ENCODE data around the gene ACBD6.
A peak's percentile ranks its signal among the peaks of the same experiment; 100 is the strongest.
"Not testable (repeated sequence)": the region's sequence is repeated elsewhere in the genome, so short reads cannot be mapped to it uniquely, and the experiment has no call there.

ACBD6 gene

DNA sequence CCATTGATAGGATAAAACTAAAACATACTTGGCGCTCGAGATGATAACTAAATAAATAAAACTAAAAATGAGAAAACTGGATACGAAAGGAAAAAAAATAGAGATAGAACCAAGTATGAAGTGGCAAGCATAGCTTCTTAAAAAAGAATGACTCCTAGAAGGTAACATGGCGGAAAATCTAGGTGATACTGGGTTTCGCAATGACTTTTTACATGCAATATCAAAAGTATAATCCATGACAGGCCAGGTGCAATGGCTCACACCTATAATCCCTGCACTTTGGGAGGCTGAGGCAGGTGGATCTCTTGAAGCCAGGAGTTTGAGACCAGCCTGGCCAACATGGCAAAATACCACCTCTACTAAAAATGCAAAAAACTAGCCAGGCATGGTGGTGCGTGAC is 70.7 kb downstream of the ACBD6 start:
- TF ChIP-seq TAF1 (IDR thresholded peaks at IDR 0.05; ENCODE audit: borderline replicate concordance, low read depth, low read length), result no peak
- no peak for TF ChIP-seq POLR2AphosphoS5 (IDR thresholded peaks at IDR 0.05; ENCODE audit: low read depth, low read length)
- no peak for TF ChIP-seq POLR2A (IDR thresholded peaks at IDR 0.05; ENCODE audit: low read depth, low read length)
- no peak for DNase-seq (ENCODE audit: insufficient read length)
- FAIRE-seq, result no peak

GRCh38 chr1:180428782-180429695 is 73.3 kb downstream of the ACBD6 start:
- no peak for TF ChIP-seq TAF1 (IDR thresholded peaks at IDR 0.05; ENCODE audit: borderline replicate concordance, low read depth, low read length)
- no peak for TF ChIP-seq POLR2AphosphoS5 (IDR thresholded peaks at IDR 0.05; ENCODE audit: low read depth, low read length)
- TF ChIP-seq POLR2A (IDR thresholded peaks at IDR 0.05; ENCODE audit: low read depth, low read length), result no peak
- DNase-seq (ENCODE audit: insufficient read length), result no peak
- FAIRE-seq, result peak; percentile 48

DNA sequence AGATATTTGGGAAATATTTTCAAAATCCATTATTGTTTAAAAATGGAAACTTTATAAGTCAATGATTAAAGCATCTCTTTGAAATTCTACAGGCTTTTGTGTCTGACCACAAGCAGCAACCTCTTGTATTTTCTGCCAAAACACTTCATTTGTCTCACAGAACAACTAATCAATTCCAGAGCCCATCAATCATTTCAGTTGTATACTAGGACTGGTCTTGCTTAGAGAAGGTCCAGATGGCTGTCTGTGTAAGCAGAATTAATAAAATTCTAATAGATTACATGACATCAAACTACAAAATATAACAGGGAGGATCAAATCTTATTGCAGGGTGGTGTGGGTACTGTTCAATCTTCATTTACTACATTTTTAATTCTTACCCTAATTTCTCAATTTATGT is 76.4 kb downstream of the ACBD6 start:
- DNase-seq (ENCODE audit: insufficient read length), result no peak
- FAIRE-seq, result no peak

DNA sequence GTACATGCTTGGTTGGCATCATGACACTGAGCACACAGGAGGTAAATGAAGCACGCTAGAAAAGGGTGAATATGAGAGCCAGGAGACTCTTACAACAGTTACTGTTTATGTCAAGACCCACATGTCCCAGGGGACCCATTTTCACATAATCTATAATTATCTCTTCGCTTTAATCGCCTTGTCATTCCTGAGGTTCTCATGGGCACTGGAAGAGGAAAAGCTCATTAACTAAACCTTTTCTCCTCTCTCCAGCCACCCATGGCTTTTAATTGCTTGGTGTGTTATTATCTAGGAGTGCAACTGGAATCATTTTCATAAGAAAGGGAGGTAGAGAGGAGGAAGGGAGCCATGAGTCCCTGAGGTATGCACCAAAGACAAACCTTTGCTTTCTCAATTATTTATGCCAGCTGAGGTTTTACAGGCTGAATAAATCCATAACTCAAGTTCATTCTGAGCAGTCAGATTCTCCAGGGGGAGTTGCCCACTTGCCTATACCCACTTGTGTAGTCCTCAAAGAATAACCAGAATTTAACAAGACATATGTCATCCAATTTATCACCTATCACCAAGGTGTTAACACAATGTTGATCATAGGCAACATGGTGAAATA is 77.4 kb downstream of the ACBD6 start:
- TF ChIP-seq TAF1 (IDR thresholded peaks at IDR 0.05; ENCODE audit: borderline replicate concordance, low read depth, low read length) (no peak), POLR2A (IDR thresholded peaks at IDR 0.05; ENCODE audit: low read depth, low read length) (no peak), POLR2AphosphoS5 (IDR thresholded peaks at IDR 0.05; ENCODE audit: low read depth, low read length) (no peak)
- no peak for DNase-seq (ENCODE audit: insufficient read length)
- FAIRE-seq, result peak; percentile 24

More for the DNA sequence above, 76.4 kb downstream of the ACBD6 start:
- no peak for TF ChIP-seq POLR2A (IDR thresholded peaks at IDR 0.05; ENCODE audit: low read depth, low read length)
- no peak for TF ChIP-seq POLR2AphosphoS5 (IDR thresholded peaks at IDR 0.05; ENCODE audit: low read depth, low read length)
- TF ChIP-seq TAF1 (IDR thresholded peaks at IDR 0.05; ENCODE audit: borderline replicate concordance, low read depth, low read length), result no peak

GRCh38 chr1:180421614-180422013 is 80.8 kb downstream of the ACBD6 start:
- no peak for FAIRE-seq
- TF ChIP-seq POLR2AphosphoS5 (IDR thresholded peaks at IDR 0.05; ENCODE audit: low read depth, low read length) (no peak), POLR2A (IDR thresholded peaks at IDR 0.05; ENCODE audit: low read depth, low read length) (no peak), TAF1 (IDR thresholded peaks at IDR 0.05; ENCODE audit: borderline replicate concordance, low read depth, low read length) (no peak)

GRCh38 chr1:180421145-180421544 is 81.2 kb downstream of the ACBD6 start:
- FAIRE-seq, result not testable (repeated sequence)

More at GRCh38 chr1:180421614-180422013, 80.8 kb downstream of the ACBD6 start:
- DNase-seq (ENCODE audit: insufficient read length), result no peak

GRCh38 chr1:180415985-180416633 is 86.3 kb downstream of the ACBD6 start:
- no peak for DNase-seq (ENCODE audit: insufficient read length)
- TF ChIP-seq POLR2AphosphoS5 (IDR thresholded peaks at IDR 0.05; ENCODE audit: low read depth, low read length), result no peak
- TF ChIP-seq TAF1 (IDR thresholded peaks at IDR 0.05; ENCODE audit: borderline replicate concordance, low read depth, low read length), result no peak
- TF ChIP-seq POLR2A (IDR thresholded peaks at IDR 0.05; ENCODE audit: low read depth, low read length), result no peak
- no peak for FAIRE-seq

More at GRCh38 chr1:180421145-180421544, 81.2 kb downstream of the ACBD6 start:
- not testable (repeated sequence) for DNase-seq (ENCODE audit: insufficient read length)

GRCh38 chr1:180415236-180415848 is 87.0 kb downstream of the ACBD6 start:
- FAIRE-seq (no peak), DNase-seq (ENCODE audit: insufficient read length) (no peak)
- TF ChIP-seq POLR2AphosphoS5 (IDR thresholded peaks at IDR 0.05; ENCODE audit: low read depth, low read length), result no peak
- TF ChIP-seq TAF1 (IDR thresholded peaks at IDR 0.05; ENCODE audit: borderline replicate concordance, low read depth, low read length), result no peak
- no peak for TF ChIP-seq POLR2A (IDR thresholded peaks at IDR 0.05; ENCODE audit: low read depth, low read length)

DNA sequence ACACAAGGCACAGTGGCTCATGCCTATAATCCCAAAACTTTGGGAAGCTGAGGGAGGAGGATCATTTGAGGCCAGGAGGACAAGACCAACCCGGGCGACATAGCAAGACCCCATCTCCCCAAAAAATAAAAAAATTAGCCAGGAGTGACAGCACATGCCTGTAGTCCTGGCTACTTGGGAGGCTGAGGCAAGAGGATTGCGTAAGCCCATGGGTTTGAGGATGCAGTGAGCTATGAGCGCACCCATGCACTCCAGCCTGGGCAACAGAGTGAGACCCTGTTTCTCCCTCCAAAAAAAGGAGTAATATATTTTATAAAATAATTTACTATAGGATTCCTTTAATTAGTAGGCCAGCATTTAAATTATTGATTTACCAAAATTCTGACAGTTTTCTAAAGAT is 89.8 kb downstream of the ACBD6 start:
- no peak for FAIRE-seq
- no peak for DNase-seq (ENCODE audit: insufficient read length)
- TF ChIP-seq POLR2A (IDR thresholded peaks at IDR 0.05; ENCODE audit: low read depth, low read length), result no peak
- no peak for TF ChIP-seq POLR2AphosphoS5 (IDR thresholded peaks at IDR 0.05; ENCODE audit: low read depth, low read length)
- no peak for TF ChIP-seq TAF1 (IDR thresholded peaks at IDR 0.05; ENCODE audit: borderline replicate concordance, low read depth, low read length)

DNA sequence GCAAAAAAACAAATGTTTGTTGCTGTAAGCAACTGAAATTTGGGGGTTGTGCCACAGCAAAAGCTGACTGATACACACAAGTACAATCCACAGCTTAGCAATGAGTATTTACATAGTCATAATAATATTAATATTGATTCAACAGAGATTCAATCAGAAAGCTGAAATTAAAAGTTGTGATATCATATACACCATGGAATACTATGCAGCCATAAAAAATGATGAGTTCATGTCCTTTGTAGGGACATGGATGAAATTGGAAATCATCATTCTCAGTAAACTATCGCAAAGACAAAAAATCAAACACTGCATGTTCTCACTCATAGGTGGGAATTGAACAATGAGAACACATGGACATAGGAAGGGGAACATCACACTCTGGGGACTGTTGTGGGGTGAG is 94.2 kb downstream of the ACBD6 start:
- not testable (repeated sequence) for FAIRE-seq; DNase-seq (ENCODE audit: insufficient read length)

- DNase-seq (ENCODE audit: insufficient read length) (no peak), FAIRE-seq (no peak)
- TF ChIP-seq TAF1 (IDR thresholded peaks at IDR 0.05; ENCODE audit: borderline replicate concordance, low read depth, low read length) (no peak), POLR2A (IDR thresholded peaks at IDR 0.05; ENCODE audit: low read depth, low read length) (no peak), POLR2AphosphoS5 (IDR thresholded peaks at IDR 0.05; ENCODE audit: low read depth, low read length) (no peak)
Observed at GRCh38 chr1:180407051-180407450, 95.3 kb downstream of the ACBD6 start.

Measured in GM12892 (cell line).